PC-9 (cell line): ENCODE results near the gene TYSND1.

Experiments
- EZH2 ChIP-seq: fragments of 200-600 bp; sonication (generic); IDR thresholded peaks from 2 replicates; pipeline ENCODE4 v1.8.0; 2017; ENCODE audit warnings: antibody characterized with exemption, low read depth
- TF ChIP-seq, protein P1 (sequence below): fragments of 200-600 bp; sonication (generic); conservative IDR thresholded peaks from 2 replicates; pipeline ENCODE4 v1.6.1; 2017; ENCODE audit warnings: mixed run types, antibody characterized with exemption, mild to moderate bottlenecking, moderate library complexity

DNA sequence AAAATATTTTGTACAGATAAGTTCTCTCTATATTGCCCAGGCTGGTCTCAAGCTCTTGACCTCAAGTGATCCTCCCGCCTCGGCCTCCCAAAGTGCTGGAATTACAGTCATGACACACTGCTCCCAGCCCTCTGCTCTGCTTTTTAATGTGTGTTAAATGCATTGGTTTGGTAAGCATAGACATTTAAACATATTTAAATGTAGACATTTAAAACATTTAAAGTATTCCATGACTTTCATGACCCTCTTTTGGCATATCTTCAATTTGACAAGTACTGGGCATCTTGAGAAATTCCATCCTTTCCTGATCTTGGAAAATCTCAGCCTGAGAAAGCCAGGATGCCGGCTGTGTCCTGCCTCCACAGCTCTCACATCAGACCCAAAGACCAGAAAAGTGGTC, 29.0 kb upstream of the TYSND1 start:
- TF ChIP-seq, protein P1, sequence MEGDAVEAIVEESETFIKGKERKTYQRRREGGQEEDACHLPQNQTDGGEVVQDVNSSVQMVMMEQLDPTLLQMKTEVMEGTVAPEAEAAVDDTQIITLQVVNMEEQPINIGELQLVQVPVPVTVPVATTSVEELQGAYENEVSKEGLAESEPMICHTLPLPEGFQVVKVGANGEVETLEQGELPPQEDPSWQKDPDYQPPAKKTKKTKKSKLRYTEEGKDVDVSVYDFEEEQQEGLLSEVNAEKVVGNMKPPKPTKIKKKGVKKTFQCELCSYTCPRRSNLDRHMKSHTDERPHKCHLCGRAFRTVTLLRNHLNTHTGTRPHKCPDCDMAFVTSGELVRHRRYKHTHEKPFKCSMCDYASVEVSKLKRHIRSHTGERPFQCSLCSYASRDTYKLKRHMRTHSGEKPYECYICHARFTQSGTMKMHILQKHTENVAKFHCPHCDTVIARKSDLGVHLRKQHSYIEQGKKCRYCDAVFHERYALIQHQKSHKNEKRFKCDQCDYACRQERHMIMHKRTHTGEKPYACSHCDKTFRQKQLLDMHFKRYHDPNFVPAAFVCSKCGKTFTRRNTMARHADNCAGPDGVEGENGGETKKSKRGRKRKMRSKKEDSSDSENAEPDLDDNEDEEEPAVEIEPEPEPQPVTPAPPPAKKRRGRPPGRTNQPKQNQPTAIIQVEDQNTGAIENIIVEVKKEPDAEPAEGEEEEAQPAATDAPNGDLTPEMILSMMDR: no peak
- TF ChIP-seq EZH2: no peak
